CD4-positive, alpha-beta T cell (primary cell): ENCODE measurements around the gene CACNA2D2. TPM values are rescaled to one million over a fixed set of nuclear protein-coding genes. Genes with fewer than 3 reads are reported as not detected.
A peak's percentile ranks its signal among the peaks of the same experiment; 100 is the strongest.

ENCODE experiments used
- ATAC-seq: fragments of 200-7000 bp; cut with Tn5 transposase; one replicate; pipeline ENCODE4 v1.10.0; 2022; ENCODE audit warnings: mild to moderate bottlenecking; ENCODE audit not compliant: poor library complexity
- CTCF ChIA-PET: fragments of 350-600 bp; sonication (Branson Sonifier 250); formaldehyde crosslinking; loops from one replicate; lab custom pipeline; 2021; ENCODE audit warnings: antibody characterized with exemption, inconsistent platforms; lab: Charles Lee
- POLR2A ChIA-PET: fragments of 350-600 bp; sonication (Branson Sonifier 250); formaldehyde crosslinking; loops from one replicate; lab custom pipeline; 2021; ENCODE audit warnings: antibody characterized with exemption, inconsistent platforms; lab: Charles Lee
- DNase-seq, 14 experiments: peaks; one replicate each; pipeline ENCODE4 v3.0.0-alpha.2; 2013 to 2020; ENCODE audit warnings: mixed read lengths in 2 of 14
- H3K27ac ChIP-seq, 2 donors: one replicate each; pipeline versions ENCODE4 v1.5.1 to v1.7.0; 2013; ENCODE audit warnings: low read length in 2 of 2, low read depth in 1 of 2, mild to moderate bottlenecking in 1 of 2
- H3K27me3 ChIP-seq, 2 experiments: 1 replicate in 1 of 2; 2 replicates in 1 of 2; pipeline versions ENCODE4 v1.6.1 to v1.7.0; 2013; ENCODE audit warnings: low read length in 2 of 2, control low read depth in 1 of 2, mild to moderate bottlenecking in 1 of 2, moderate library complexity in 1 of 2; ENCODE audit not compliant: insufficient read depth in 2 of 2, control insufficient read depth in 1 of 2
- H3K36me3 ChIP-seq: one replicate; pipeline ENCODE4 v1.6.1; 2013; ENCODE audit warnings: low read length, control low read depth; ENCODE audit not compliant: insufficient read depth
- H3K4me1 ChIP-seq: one replicate; pipeline ENCODE4 v1.6.1; 2013; ENCODE audit warnings: low read length, control low read depth; ENCODE audit not compliant: insufficient read depth
- H3K4me3 ChIP-seq: one replicate; pipeline ENCODE4 v1.5.1; 2013; ENCODE audit warnings: mild to moderate bottlenecking, low read length, moderate library complexity
- H3K9me3 ChIP-seq, 2 experiments: 1 replicate in 1 of 2; 2 replicates in 1 of 2; pipeline versions ENCODE4 v1.6.1 to v1.7.0; 2013; ENCODE audit warnings: low read length in 2 of 2, mild to moderate bottlenecking in 2 of 2, control low read depth in 1 of 2, moderate library complexity in 1 of 2; ENCODE audit not compliant: control insufficient read depth in 1 of 2, insufficient read depth in 1 of 2
- H3K27ac Mint-ChIP-seq: one replicate; pipeline ENCODE4 v1.8.0; 2020; ENCODE audit warnings: mixed read lengths
- H3K27me3 Mint-ChIP-seq: one replicate; pipeline ENCODE4 v1.8.0; 2021; ENCODE audit warnings: mixed read lengths
- H3K36me3 Mint-ChIP-seq: one replicate; pipeline ENCODE4 v1.8.0; 2021; ENCODE audit warnings: low read depth, mixed read lengths
- H3K4me1 Mint-ChIP-seq: one replicate; pipeline ENCODE4 v1.8.0; 2021; ENCODE audit warnings: low read depth, mixed read lengths
- H3K4me3 Mint-ChIP-seq: one replicate; pipeline ENCODE4 v1.8.0; 2020; ENCODE audit warnings: mild to moderate bottlenecking, mixed read lengths
- H3K9me3 Mint-ChIP-seq: one replicate; pipeline ENCODE4 v1.8.0; 2020; ENCODE audit warnings: mixed read lengths
- CTCF ChIP-seq: fragments of 200-600 bp; IDR thresholded peaks from one replicate; pipeline ENCODE4 v1.8.0; 2022; ENCODE audit warnings: antibody characterized with exemption, mild to moderate bottlenecking
- intact Hi-C, 2 experiments: fragments of 100-400 bp; cut with DNase I in 1 of 2; cut with micrococcal nuclease in 1 of 2; formaldehyde crosslinking; loops; one replicate each; pipeline versions ENCODE4 v1.15.1 to v1.9.0; 2023 to 2025; cut with DNase I, micrococcal nuclease
- total RNA-seq, 174 experiments: library from RNA in 2 of 174; stranded (reverse) in 2 of 174; gene quantifications; one replicate each; pipeline ENCODE4 v1.2.3 and lab custom pipeline; 2021 to 2026

The CACNA2D2 gene
- total RNA-seq, 2 experiments from 2014 or later: 2.5 to 3.8 TPM

- H3K36me3 ChIP-seq: peaks cover 36% of the 10 kb centered on the region
- no peak for TF ChIP-seq CTCF
- ChIA-PET CTCF (interaction anchor here (0.7 to 1.4 kb wide), 3 partner anchors 12 to 13 kb away, joined by 4 read pairs; no protein-coding TSS in a partner anchor), POLR2A (interaction anchor here (1.2 to 2.9 kb wide), 2 partner anchors 35 to 42 kb away, joined by 4 to 11 read pairs; partner anchors contain the start of genes HYAL3, IFRD2 and NAA80)
- DNase-seq (no peak), ATAC-seq (no peak)
- H3K27ac ChIP-seq: peak overlapping the region; percentile 44 to 56
- H3K4me1 ChIP-seq: peaks cover 62% of the 10 kb centered on the region
- H3K4me3 ChIP-seq: peak overlapping the region; percentile 3
- H3K4me1 Mint-ChIP-seq: peaks cover 56% of the 10 kb centered on the region
- H3K9me3 Mint-ChIP-seq: no peaks in the 10 kb centered on the region
- peak overlapping the region; percentile 63 for H3K4me3 Mint-ChIP-seq
- H3K36me3 Mint-ChIP-seq: peaks cover 56% of the 10 kb centered on the region
- H3K27me3 ChIP-seq: no peaks in the 10 kb centered on the region
- peak overlapping the region; percentile 95 for H3K27ac Mint-ChIP-seq
- no peaks in the 10 kb centered on the region for H3K27me3 Mint-ChIP-seq
- intact Hi-C loops: loop anchor here (5.0 kb wide), 2 partner anchors 37 to 97 kb away; partner anchors contain the start of genes GNAI2 (in 1 of the 2), HYAL3 (in 1 of the 2) and NAA80 (in 1 of the 2)
- H3K9me3 ChIP-seq: no peaks in the 10 kb centered on the region
These were observed 168.9 kb downstream of the CACNA2D2 start for GRCh38 chr3:50334339-50335075.

- Mint-ChIP-seq H3K27ac (peak overlapping the region; percentile 95), H3K9me3 (no peaks in the 10 kb centered on the region), H3K36me3 (peaks cover 56% of the 10 kb centered on the region), H3K27me3 (no peaks in the 10 kb centered on the region), H3K4me3 (peak overlapping the region; percentile 63), H3K4me1 (peaks cover 49% of the 10 kb centered on the region)
- peaks cover 39% of the 10 kb centered on the region for H3K36me3 ChIP-seq
- DNase-seq (peak in 3 of 14 experiments; percentile 56 to 70 (median 61)), ATAC-seq (no peak)
- no peak for TF ChIP-seq CTCF
- H3K27me3 ChIP-seq: no peaks in the 10 kb centered on the region
- intact Hi-C loops: no loop called here
- no peaks in the 10 kb centered on the region for H3K9me3 ChIP-seq
- peak overlapping the region; percentile 44 to 56 for H3K27ac ChIP-seq
- peaks cover 55% of the 10 kb centered on the region for H3K4me1 ChIP-seq
- CTCF ChIA-PET: interaction anchor here (0.7 to 1.4 kb wide), 2 partner anchors 12 to 13 kb away, joined by 4 read pairs; no protein-coding TSS in a partner anchor
- H3K4me3 ChIP-seq: peak overlapping the region; percentile 3
- POLR2A ChIA-PET: interaction anchor here (1.2 to 2.9 kb wide), 2 partner anchors 35 to 41 kb away, joined by 4 to 11 read pairs; partner anchors contain the start of genes HYAL3, IFRD2 and NAA80
These were observed 169.6 kb downstream of the CACNA2D2 start for GRCh38 chr3:50333744-50334328.

GRCh38 chr3:50331364-50331907, 172.0 kb downstream of the CACNA2D2 start:
- no peak for TF ChIP-seq CTCF
- peaks cover 52% of the 10 kb centered on the region for H3K36me3 Mint-ChIP-seq
- no peak overlapping the region for H3K4me3 ChIP-seq
- POLR2A ChIA-PET: interaction anchor here (1.3 kb wide), 1 partner anchor 19 kb away, joined by 4 read pairs; the partner anchor contains the start of genes CYB561D2 and NPRL2
- H3K9me3 Mint-ChIP-seq: no peaks in the 10 kb centered on the region
- CTCF ChIA-PET: no interaction called here
- ATAC-seq (no peak), DNase-seq (no peak)
- H3K4me1 Mint-ChIP-seq: peaks cover 45% of the 10 kb centered on the region
- peaks cover 39% of the 10 kb centered on the region for H3K36me3 ChIP-seq
- H3K27ac Mint-ChIP-seq: peak overlapping the region; percentile 24
- intact Hi-C loops: no loop called here
- H3K27me3 Mint-ChIP-seq: no peaks in the 10 kb centered on the region
- no peak overlapping the region for H3K27ac ChIP-seq
- no peaks in the 10 kb centered on the region for H3K9me3 ChIP-seq
- peaks cover 56% of the 10 kb centered on the region for H3K4me1 ChIP-seq
- no peaks in the 10 kb centered on the region for H3K27me3 ChIP-seq
- no peak overlapping the region for H3K4me3 Mint-ChIP-seq
